Activated CD4-positive, CD25-positive, alpha-beta regulatory T cell treated with anti-CD3 and anti-CD28 coated beads, Interleukin-2, amount 50 U/mL, for 24 hours (primary cell): Measurements from ENCODE around the gene HPS1.

Experiments used
- ATAC-seq, 2 donors: fragments of 150-1000 bp; cut with Tn5 transposase; one replicate each; pipeline ENCODE4 v1.10.0; 2021; ENCODE audit warnings: mild to moderate bottlenecking in 1 of 2, moderate library complexity in 1 of 2

HPS1 gene

DNA sequence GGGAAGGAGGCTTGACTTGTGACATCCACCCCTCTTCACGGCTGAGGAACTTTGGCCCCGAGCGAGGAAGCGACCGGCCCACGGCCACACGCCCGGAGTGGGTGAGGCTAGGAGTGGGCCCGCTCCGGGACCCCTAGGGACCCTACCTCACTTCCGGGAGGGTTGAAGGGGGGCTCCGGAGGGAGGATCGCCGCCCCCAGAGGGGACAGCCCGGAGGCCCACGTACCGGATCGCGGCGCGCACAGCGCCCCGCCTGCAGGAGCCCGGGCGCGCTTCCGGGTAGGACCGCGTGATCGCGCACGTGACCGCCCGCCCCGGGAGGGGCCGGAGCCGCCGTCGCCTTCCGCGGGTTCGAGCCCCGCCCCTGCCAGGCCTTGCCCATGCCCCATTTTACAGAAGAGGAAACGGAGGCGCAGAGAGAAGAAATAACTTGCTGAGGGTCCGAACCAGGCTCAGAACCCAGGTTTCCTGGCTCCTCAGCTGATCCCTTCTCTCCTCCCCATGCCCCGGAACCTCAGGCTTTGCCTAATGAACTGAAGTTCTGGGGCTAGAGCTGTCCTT, at the start of gene HPS1:
Gene HPS1 (minus strand): TSS at position 275 of the 561 bp plus-strand sequence. CDS start 3,695 bp downstream, outside the sequence.
- ATAC-seq: peak; percentile 93 to 95

- ATAC-seq: no peak
These were observed 46.0 kb upstream of the HPS1 start for GRCh38 chr10:98492763-98493162.

DNA sequence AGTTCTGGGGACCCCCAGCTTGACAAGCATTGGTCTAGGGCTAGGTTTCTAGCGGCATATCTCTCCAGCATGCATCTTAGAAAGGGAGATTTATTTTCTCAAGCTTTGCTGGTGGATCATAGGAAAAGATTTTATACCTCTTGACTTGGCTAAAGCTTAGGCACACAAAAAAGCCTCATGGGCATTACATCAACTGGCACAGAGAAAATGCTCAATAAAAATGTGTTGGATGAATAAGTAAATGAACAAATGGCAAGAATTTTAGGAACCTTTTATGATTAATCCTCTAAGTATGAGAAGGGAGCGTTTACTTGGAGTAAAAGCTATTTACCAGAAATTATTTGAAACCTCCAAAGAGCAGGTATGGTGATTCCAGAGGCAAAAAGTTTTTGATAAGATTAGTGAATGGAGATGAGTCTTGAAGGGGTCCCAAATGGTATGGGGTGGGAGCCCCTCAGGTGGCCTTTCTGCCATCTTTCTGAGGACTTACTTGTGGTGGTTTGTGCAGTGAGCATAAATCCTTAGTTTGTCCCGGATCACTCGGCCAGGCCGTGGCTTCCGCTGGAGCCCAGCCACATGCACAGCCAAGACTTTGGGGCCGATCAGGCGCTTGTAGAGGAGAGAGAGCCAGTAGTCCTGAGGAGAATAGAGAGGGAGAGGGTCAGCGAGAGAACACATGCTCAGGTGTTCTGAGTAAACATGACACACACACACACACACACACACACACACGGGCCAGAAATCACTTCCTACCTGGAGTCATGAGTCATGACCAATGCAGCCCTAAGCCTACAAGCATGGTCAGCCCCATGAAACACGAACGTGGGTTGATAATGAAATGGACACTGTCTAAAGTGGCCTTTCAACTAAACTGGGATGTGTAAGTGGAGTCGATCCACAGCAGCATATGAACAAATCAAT, 43.1 kb upstream of the HPS1 start:
- no peak for ATAC-seq

DNA sequence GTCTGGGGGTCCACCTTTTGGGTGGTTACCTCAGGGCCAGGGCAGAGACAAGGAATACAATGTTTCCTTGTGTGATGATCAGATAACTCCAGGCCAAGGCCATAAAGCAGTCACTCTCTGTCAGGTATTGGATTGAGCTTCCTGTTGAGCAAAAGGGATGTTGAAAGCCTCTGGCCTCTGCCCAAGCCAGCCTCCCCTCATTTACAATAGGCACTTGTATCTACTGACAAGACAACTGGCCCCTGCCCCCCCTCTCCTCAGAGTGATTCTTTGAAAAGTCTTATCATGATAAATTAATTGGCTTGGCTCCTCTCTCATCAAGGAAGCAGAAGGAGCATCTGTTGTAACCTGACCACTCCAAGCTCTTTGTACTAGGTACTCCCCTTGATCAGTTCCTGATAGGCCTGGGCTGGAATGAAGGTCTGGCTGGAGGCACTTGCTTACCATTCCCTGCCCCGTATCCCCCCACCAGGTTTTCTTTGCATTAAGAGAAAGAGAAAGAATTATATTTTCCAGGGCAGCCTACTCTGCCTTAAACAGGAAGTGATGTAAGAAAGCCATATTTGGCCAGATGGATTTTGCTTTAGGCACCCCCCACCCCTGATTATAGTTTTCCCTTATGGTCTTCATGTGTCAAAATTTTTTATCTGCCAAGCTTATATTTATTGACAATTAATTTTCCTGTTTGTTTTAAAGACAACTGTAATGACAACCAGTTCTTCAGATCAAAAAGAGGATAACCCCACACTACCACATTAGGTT, 42.1 kb upstream of the HPS1 start:
- ATAC-seq: no peak

DNA sequence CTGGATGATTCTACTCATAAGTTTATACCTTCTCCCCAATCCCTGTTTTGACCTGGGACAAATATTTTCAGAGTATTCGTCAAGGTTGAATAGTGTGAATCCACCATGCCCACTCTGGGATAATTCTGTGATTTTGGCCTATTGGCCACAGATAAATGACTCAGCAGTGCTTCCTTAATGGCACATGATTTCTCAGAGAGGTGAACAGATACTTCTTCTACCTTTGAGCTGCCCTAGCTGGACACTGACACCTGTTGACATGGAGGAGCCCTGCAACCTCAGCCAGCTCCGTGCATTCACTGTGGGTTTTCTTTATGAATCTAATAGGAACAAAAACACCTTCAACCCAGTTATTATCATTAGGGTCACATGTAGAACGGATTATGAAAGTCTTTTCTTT, 40.9 kb upstream of the HPS1 start:
- no peak for ATAC-seq

- ATAC-seq: no peak
These were observed 39.7 kb upstream of the HPS1 start for GRCh38 chr10:98486421-98486820.

DNA sequence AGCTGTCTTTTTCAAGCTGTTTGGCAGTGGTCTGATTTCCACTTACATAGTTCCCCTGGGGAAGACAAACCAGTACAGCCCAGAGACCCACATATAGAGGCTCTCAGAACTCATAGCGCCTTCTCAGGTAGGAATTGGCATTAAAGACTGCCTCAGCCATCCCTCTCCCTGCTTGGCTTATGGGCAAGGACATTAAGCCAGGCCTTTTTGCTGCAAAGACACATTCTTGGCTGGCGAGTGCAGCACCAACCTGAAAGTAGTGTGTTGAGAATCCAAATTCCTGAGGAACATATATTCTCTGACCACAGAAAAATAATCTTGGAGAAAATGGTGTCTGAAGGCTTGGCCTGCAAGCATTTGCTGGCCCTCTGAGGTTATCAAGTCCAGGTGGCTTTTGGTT, 39.2 kb upstream of the HPS1 start:
- ATAC-seq: no peak

DNA sequence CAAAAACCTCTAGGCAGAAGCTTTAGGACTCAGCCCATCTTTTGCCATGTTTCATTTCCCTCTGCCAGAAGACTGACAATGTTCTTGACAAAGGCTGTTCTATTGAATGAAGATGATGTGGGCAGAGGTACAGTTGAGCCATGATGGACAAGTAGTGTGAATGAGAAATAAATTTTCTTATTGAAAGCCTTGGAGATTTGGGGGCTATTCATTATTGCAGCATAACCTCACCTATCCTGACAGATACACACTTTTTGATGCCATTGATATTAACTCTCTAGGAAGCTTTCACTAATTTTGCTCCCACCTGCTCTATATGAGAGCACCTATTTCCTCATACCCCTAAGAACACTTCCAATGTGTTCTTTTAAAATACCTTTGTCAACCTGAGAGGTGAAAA, 36.9 kb upstream of the HPS1 start:
- ATAC-seq: no peak

- no peak for ATAC-seq
These were observed 35.4 kb upstream of the HPS1 start for GRCh38 chr10:98482096-98482495.

DNA sequence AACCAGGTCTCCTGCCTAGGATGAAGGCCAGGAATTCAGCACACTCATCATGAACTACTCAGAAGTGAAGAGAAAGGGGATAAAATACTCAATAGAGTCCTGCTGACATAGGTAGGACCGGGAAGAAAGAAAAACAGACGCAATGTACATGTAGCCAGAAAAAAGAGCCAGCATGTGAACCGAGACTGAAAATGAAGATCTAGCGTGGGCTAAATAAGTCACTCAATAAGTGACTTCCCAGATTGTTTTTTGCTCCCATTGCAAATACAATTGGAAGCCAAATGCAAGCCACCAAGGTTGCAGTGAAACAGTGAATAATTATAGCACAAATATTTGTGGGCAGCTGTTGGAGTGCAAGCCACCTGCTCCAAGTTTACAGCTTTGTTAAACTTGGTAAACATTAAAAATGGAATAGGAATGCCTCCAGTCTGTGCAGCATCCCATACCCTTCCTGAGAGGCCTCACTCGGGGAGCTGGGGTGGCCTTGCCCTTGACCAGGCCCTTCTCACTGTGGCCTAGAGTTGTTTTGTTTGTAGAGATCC, 34.7 kb upstream of the HPS1 start:
- ATAC-seq: no peak

- no peak for ATAC-seq
These were observed 31.9 kb upstream of the HPS1 start for GRCh38 chr10:98478430-98479222.

DNA sequence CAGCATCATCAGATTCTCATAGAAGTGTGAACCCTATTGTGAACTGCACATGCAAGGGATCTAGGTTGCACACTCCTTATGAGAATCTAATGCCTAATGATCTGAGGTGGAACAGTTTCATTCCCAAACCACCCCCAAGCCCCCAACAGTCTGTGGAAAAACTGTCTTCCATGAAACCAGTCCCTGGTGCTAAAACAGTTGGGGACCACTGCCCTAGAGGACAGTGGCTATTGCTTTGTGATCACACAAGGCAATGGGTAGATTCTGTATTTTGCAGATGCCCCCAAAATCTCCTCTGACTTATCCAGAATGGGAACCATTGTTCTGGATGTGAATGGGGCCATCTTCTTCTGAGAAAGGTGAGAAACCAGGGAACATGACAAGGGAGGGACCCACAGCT, 31.1 kb upstream of the HPS1 start:
- ATAC-seq: no peak

DNA sequence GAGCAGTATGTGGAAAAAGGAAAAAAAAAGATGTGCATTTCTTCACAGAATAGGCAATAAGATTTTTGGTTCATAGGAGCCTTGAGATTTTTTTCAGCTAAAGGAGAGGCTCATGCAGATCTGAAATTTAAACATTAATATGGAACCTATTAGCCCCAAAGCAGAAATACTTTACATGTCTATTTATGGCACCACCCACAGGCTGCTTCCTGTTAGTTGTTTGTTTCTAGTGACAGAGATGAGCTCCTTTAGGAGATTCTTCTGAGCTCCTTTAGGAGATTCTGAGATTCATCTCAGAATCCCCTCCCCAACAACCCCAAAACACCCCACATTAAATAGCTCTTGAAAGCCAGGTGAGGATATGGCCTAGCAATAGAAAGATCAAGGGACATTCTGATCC, 27.9 kb upstream of the HPS1 start:
- ATAC-seq: no peak

DNA sequence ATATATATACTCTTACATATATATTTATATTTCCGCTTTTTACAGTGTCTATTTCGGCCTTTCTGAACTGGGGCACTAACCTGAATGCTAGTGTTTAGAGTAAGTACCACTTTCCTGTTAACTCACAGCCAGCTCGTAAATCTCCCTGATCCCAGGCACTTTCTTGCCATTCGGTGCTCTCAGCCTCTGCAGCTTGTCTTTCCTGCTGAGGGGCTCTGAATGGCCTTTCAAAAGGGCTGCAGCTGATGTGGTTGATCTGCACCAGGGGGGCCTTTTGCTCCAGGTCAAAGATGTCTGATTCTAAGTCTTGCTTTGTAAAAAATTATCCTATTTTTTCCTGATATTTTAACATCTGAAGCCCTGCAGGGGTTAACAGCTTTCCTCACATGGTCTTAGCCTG, 25.5 kb upstream of the HPS1 start:
- ATAC-seq: no peak

GRCh38 chr10:98470850-98471249, 24.1 kb upstream of the HPS1 start:
- no peak for ATAC-seq

- ATAC-seq: no peak
These were observed 22.5 kb upstream of the HPS1 start for GRCh38 chr10:98469001-98469931.

DNA sequence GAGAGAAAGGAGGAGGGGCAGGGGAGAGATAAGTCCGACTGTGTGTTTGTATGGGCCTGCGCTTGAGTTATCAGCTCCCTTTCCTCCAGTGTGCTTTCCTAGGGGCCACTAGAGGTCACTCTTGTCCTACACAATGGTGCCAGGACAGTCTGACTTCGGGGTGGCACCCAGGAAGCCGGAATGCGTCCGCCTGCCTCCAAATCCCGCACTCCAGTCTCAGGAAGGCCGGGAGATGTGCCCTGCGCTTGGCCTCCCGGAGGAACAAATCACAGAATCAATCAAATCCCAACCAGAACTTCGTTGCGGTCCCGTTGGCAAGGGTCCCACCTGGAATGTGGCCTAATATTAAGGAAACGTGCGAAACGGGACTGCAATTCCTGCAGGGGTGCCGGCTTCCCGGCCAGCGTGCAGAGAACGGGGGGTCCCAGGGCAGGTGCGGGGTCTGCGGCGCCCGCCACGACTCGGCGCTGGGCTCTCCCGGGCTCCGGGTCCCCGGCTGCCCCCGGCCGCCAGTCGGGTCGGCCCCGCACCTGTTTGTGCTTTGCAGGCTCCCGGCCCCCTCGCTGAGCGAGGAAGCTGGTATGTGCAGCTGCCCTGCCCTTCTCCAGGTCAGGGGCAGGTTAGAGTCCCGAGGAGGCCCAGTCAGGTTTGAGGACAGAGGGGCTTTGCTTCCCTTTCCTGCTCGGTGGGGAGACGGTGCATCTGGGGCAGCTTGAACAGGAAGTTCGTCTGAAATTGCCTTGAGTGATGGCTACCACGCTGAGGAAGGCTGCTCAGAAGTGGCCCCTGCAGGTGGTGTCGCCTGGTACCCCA, 21.0 kb upstream of the HPS1 start:
- peak; percentile 92 to 93 for ATAC-seq

- no peak for ATAC-seq
These were observed 20.2 kb upstream of the HPS1 start for GRCh38 chr10:98466861-98467505.

DNA sequence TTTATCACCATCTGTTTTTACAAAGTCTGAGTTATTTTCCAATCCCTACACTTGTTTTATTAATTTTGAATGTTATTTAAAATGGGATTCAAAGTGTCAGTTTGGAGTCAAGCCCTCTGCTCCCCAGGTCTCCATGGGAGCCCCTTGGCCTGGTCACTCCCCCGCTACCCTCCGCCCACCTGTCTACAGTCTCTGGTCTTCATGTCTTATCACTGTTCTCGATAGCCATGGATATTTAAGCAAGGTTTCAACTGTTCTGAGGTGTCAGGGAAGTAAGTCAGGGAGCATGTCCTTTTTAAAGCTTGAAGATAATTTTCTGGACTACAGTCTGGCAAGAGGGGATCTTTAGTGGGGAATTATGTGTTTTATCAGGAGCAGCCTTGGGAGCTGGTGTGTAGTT, 19.1 kb upstream of the HPS1 start:
- no peak for ATAC-seq
